Measurements from ENCODE around the gene CMTR1.

DNA sequence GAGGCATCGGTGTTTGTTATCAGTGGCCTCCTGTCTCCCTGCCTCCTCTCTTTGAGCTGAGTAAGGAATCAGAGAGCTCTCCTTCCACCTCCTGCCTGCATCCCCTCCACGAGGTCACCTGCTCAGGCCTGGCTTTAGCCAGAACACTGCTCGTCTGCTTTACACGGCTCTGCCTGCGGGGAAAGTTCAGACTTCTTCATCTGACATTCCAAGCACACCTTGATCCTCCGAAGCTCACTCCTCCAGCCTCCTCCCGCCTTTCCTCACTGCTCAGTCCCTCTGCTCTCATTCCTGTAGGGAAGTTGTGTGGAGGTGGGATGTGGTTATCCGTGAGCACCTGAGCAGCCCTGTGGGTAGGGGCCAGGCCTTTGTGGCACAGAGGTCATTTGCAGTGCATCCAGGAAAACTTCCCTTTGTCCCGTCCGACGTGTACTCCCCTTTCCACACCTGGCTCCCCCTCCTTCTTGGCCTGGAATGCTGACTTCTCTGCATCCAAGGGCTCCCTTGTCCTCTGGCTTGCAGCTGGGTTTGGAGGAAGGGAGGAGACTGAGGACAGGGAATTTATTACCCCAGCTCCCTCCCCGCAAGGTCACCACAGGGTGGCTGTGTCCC is 79.5 kb downstream of the CMTR1 start:
- TF ChIP-seq CTCF (conservative IDR thresholded peaks at IDR 0.05): no peak
- no peak for TF ChIP-seq ZFX (IDR thresholded peaks at IDR 0.05)
